ENCODE data around the gene ELN.

ELN gene

GRCh38 chr7:74021546-74022320, 6.2 kb upstream of the ELN start:
- in situ Hi-C loops (cut with HindIII; ENCODE audit: low pct_ligation_motif_present, low sequenced_read_pairs): no loop called here
- TF ChIP-seq CTCF (IDR thresholded peaks at IDR 0.05; ENCODE audit: low read depth, low read length, missing control alignments): no peak
- no peak overlapping the region for H3K27ac ChIP-seq
- no peaks in the 10 kb centered on the region for H3K36me3 ChIP-seq (replicated peaks)
- H3K27me3 ChIP-seq (replicated peaks): peaks cover 3% of the 10 kb centered on the region
- DNase-seq: no peak
- no peak overlapping the region for H3K4me3 ChIP-seq (ENCODE audit: low read depth, low read length)

GRCh38 chr7:74022507-74022906, 5.5 kb upstream of the ELN start:
- Histone ChIP-seq H3K27ac (no peak overlapping the region), H3K36me3 (replicated peaks) (no peaks in the 10 kb centered on the region), H3K4me3 (ENCODE audit: low read depth, low read length) (no peak overlapping the region), H3K27me3 (replicated peaks) (peaks cover 3% of the 10 kb centered on the region)
- no peak for TF ChIP-seq CTCF (IDR thresholded peaks at IDR 0.05; ENCODE audit: low read depth, low read length, missing control alignments)
- no peak for DNase-seq
- in situ Hi-C loops (cut with HindIII; ENCODE audit: low pct_ligation_motif_present, low sequenced_read_pairs): no loop called here

GRCh38 chr7:74023092-74023536, 4.9 kb upstream of the ELN start:
- peak; percentile 51 for DNase-seq
- H3K36me3 ChIP-seq (replicated peaks): no peaks in the 10 kb centered on the region
- in situ Hi-C loops (cut with HindIII; ENCODE audit: low pct_ligation_motif_present, low sequenced_read_pairs): no loop called here
- no peak overlapping the region for H3K27ac ChIP-seq
- no peak overlapping the region for H3K4me3 ChIP-seq (ENCODE audit: low read depth, low read length)
- peak; percentile 36 for TF ChIP-seq CTCF (IDR thresholded peaks at IDR 0.05; ENCODE audit: low read depth, low read length, missing control alignments)
- H3K27me3 ChIP-seq (replicated peaks): peaks cover 4% of the 10 kb centered on the region

GRCh38 chr7:74023786-74024185, 4.2 kb upstream of the ELN start:
- in situ Hi-C loops (cut with HindIII; ENCODE audit: low pct_ligation_motif_present, low sequenced_read_pairs): no loop called here
- H3K27ac ChIP-seq: no peak overlapping the region
- DNase-seq: no peak
- no peak overlapping the region for H3K4me3 ChIP-seq (ENCODE audit: low read depth, low read length)
- TF ChIP-seq CTCF (IDR thresholded peaks at IDR 0.05; ENCODE audit: low read depth, low read length, missing control alignments): no peak
- H3K27me3 ChIP-seq (replicated peaks): peaks cover 11% of the 10 kb centered on the region
- H3K36me3 ChIP-seq (replicated peaks): no peaks in the 10 kb centered on the region

- no peak for TF ChIP-seq CTCF (IDR thresholded peaks at IDR 0.05; ENCODE audit: low read depth, low read length, missing control alignments)
- H3K36me3 ChIP-seq (replicated peaks): no peaks in the 10 kb centered on the region
- H3K4me3 ChIP-seq (ENCODE audit: low read depth, low read length): no peak overlapping the region
- H3K27ac ChIP-seq: no peak overlapping the region
- no peak for DNase-seq
- in situ Hi-C loops (cut with HindIII; ENCODE audit: low pct_ligation_motif_present, low sequenced_read_pairs): no loop called here
- H3K27me3 ChIP-seq (replicated peaks): peaks cover 24% of the 10 kb centered on the region
Measured at GRCh38 chr7:74025146-74025545, 2.8 kb upstream of the ELN start.

- in situ Hi-C loops (cut with HindIII; ENCODE audit: low pct_ligation_motif_present, low sequenced_read_pairs): no loop called here
- Histone ChIP-seq H3K27ac (no peak overlapping the region), H3K36me3 (replicated peaks) (no peaks in the 10 kb centered on the region), H3K27me3 (replicated peaks) (peaks cover 25% of the 10 kb centered on the region), H3K4me3 (ENCODE audit: low read depth, low read length) (no peak overlapping the region)
- TF ChIP-seq CTCF (IDR thresholded peaks at IDR 0.05; ENCODE audit: low read depth, low read length, missing control alignments): no peak
- DNase-seq: no peak
Measured at GRCh38 chr7:74025730-74026129, 2.2 kb upstream of the ELN start.

All from brain microvascular endothelial cell (primary cell).